GM18519 (cell line): ENCODE data around the gene DCTN3.

ENCODE experiments used
- ATAC-seq: cut with Tn5 transposase; IDR thresholded peaks from one replicate; pipeline ENCODE4 v1.9.1; 2021; ENCODE audit warnings: mild to moderate bottlenecking, moderate library complexity; ENCODE audit not compliant: unreplicated experiment, low FRiP score

Gene DCTN3

GRCh38 chr9:34624475-34625185 is 4.3 kb upstream of the DCTN3 start:
- no peak for ATAC-seq

- no peak for ATAC-seq
These were observed 3.3 kb upstream of the DCTN3 start for GRCh38 chr9:34623374-34624235.

DNA sequence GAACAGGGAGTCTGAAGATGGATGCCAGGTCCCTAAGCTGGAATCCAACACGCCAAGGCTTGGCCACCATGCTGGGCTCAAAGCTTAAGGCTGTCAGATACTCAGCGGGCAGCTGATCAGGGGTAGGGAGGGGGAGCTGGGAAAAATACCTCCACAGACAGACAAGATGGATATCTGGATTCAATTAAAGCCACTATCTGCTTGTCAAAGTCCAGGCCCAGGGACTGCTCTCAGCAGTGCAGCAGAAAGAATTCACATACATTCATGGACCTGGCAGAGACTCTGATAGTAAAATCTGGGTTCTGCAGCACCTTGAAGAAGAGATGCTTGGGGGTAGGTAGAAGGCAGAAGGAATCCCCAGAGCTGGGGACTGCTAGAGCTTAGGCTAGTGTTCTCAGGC is 5.2 kb downstream of the DCTN3 start:
- no peak for ATAC-seq

- no peak for ATAC-seq
These were observed 7.4 kb downstream of the DCTN3 start for GRCh38 chr9:34612788-34613390.

- peak; percentile 46 for ATAC-seq
These were observed 8.2 kb downstream of the DCTN3 start, which contains the start of gene RPP25L for GRCh38 chr9:34611811-34612787. Gene RPP25L (minus strand): TSS chr9:34612097. CDS start chr9:34611296, 801 bp downstream.

GRCh38 chr9:34611251-34611810 is 9.0 kb downstream of the DCTN3 start:
- ATAC-seq, result no peak

DNA sequence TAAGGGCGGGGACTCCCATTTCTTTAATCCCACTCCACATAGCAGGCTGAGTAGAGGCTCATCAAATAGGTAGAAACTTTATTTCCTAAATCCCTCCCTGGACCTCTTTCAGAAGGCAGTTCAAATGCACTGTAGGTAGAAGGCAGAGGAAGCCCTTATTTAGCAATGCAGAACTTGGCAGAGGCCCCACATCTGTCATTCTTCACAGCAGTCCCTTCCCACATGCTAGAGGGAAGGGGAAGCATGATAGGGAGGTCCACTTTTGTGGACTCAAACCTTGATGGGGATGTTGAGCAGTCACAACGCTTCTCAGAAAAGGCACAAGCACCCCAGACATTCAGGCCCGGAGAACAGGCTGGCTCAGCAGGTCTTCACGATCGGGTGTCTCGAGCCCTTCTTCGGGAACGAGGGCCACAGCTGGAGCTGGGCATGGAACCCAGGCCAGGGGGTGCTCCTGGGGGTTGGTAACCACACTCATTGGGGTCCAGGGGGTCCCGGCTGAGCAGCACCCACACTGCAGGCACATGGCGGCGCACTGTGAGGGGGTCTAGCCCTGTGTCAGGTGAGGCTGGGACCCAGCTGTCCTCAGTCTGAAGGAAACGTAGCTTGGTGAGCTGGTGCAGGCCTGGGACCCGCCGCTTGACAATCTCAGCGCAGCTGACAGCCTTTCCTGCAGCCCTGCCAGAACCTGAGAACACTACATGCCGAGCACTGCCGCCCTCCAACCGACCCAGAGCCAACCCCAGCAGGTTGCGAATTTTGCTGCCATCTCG is 9.7 kb downstream of the DCTN3 start:
- no peak for ATAC-seq

DNA sequence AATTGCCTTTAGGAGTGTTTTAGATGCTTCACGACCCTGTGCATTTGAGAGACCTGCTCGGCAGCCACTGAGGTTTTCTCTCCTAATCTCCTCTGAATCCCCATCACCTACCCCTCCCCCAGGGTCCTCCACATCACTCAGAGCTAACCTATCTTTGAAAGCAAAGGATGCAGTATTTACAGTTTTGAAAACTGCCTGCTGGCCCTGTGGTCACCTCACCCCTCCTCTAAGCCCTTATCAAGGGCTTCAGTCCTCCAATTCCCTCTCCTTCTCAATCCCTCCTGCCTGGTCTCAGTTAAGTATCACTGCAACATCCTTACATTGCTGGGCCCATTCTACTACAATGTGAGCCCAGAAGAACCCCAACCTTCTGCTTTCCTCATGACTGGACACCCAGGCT is 13.0 kb downstream of the DCTN3 start:
- ATAC-seq, result no peak

GRCh38 chr9:34606905-34607304 is 13.4 kb downstream of the DCTN3 start:
- no peak for ATAC-seq

GRCh38 chr9:34606190-34606589 is 14.1 kb downstream of the DCTN3 start:
- ATAC-seq, result no peak

DNA sequence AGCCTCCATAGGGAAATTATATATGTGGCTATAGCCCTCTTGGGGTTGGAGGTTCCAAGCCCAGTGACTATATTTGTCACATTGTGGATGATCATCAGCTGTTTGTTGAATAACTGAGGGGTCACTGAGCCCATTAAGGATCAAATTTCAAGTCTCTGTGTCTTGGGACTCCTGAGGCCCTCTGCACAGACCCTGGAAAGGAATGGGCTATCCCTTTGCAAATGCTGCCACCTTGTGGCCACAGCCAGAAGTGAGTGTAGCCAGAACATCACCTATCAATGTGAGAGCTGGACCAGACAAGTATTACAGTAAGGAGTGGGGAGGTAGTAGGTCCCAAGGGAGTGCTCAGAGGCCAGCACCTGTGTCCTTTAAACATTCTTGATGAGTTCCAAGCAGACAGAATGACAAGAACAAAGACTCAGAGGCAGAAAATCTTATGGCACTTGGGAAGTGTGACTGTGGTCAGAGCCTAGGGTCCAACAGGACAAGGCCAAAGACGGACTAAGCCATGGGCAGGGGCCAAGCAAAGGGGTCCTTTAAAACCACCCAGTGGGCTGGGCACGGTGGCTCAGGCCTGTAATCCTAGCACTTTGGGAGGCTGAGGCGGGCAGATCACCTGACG is 16.6 kb downstream of the DCTN3 start:
- no peak for ATAC-seq

- ATAC-seq, result no peak
These were observed 18.2 kb downstream of the DCTN3 start for GRCh38 chr9:34601937-34602573.

- ATAC-seq, result no peak
These were observed 19.4 kb downstream of the DCTN3 start for GRCh38 chr9:34600908-34601307.

GRCh38 chr9:34599546-34599945 is 20.7 kb downstream of the DCTN3 start:
- no peak for ATAC-seq

DNA sequence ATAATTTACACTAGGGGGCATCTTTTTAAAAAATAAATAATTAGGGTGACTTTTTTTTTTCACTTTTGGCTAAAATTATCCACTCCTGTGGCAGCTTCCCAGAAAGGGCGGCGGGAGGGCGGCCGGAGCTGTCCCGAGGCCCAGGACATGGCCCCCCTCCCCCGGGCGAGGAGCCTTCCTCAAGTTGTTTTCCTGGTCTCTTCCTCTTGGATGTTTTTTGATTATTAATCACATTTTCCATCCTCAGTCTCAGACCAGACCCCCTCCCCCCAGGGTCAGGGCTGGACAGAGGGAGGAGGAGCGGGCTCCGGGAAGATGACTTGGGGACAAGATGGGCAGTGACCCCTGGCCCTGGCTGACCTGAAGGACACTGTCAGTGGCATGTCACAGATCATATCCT is 26.1 kb downstream of the DCTN3 start:
- ATAC-seq, result no peak

GRCh38 chr9:34592895-34593601 is 27.2 kb downstream of the DCTN3 start:
- ATAC-seq, result no peak
